Measurements from ENCODE around the gene BCL11A. TPM values are rescaled to one million over a fixed set of nuclear protein-coding genes. Genes with fewer than 3 reads are reported as not detected.

BCL11A gene
- total RNA-seq, 4 donors from 2014 or later = 0.22 TPM; not detected in 3

GRCh38 chr2:60548311-60548710 lies 5.1 kb downstream of the BCL11A start:
- no peak overlapping the region for H3K4me3 ChIP-seq
- peaks cover 0 to 46% (median 32%) of the 10 kb centered on the region in 4 donors for H3K4me1 ChIP-seq
- TF ChIP-seq POLR2A (IDR thresholded peaks at IDR 0.05) (no peak), EP300 (IDR thresholded peaks at IDR 0.05) (no peak), CTCF (IDR thresholded peaks at IDR 0.05) (no peak)
- no peaks in the 10 kb centered on the region for H3K36me3 ChIP-seq
- H3K27ac ChIP-seq = peak overlapping the region in 1 of 4 donors; percentile 69
- no peak for DNase-seq (ENCODE audit: low spot score in 2 of 2)
- 74 to 75% methylated on average over 4 of the region's 4 CpGs for WGBS, 2 donors
- no peaks in the 10 kb centered on the region for H3K9me3 ChIP-seq
- H3K27me3 ChIP-seq = peaks cover 3 to 98% of the 10 kb centered on the region in 2 donors

GRCh38 chr2:60547841-60548240 lies 5.6 kb downstream of the BCL11A start:
- H3K27me3 ChIP-seq = peaks cover 0 to 98% of the 10 kb centered on the region in 2 donors

GRCh38 chr2:60546756-60547420 lies 6.6 kb downstream of the BCL11A start:
- no peak for DNase-seq (ENCODE audit: low spot score in 2 of 2)
- no peaks in the 10 kb centered on the region for H3K9me3 ChIP-seq
- H3K36me3 ChIP-seq = no peaks in the 10 kb centered on the region
- peak overlapping the region in 1 of 4 donors; percentile 23 for H3K27ac ChIP-seq
- TF ChIP-seq EP300 (IDR thresholded peaks at IDR 0.05) (no peak), CTCF (IDR thresholded peaks at IDR 0.05) (no peak), POLR2A (IDR thresholded peaks at IDR 0.05) (no peak)
- H3K27me3 ChIP-seq = peaks cover 0 to 98% of the 10 kb centered on the region in 2 donors
- peaks cover 0 to 32% (median 19%) of the 10 kb centered on the region in 4 donors for H3K4me1 ChIP-seq
- no peak overlapping the region for H3K4me3 ChIP-seq
- 81 to 84% methylated on average over 6 of the region's 6 CpGs for WGBS, 2 donors

More at GRCh38 chr2:60547841-60548240, 5.6 kb downstream of the BCL11A start:
- DNase-seq (ENCODE audit: low spot score in 2 of 2) = no peak
- TF ChIP-seq CTCF (IDR thresholded peaks at IDR 0.05) (no peak), EP300 (IDR thresholded peaks at IDR 0.05) (no peak), POLR2A (IDR thresholded peaks at IDR 0.05) (no peak)
- H3K36me3 ChIP-seq = no peaks in the 10 kb centered on the region
- H3K4me3 ChIP-seq = no peak overlapping the region
- H3K4me1 ChIP-seq = peaks cover 0 to 41% (median 29%) of the 10 kb centered on the region in 4 donors
- H3K27ac ChIP-seq = peak overlapping the region in 1 of 4 donors; percentile 69
- H3K9me3 ChIP-seq = no peaks in the 10 kb centered on the region

DNA sequence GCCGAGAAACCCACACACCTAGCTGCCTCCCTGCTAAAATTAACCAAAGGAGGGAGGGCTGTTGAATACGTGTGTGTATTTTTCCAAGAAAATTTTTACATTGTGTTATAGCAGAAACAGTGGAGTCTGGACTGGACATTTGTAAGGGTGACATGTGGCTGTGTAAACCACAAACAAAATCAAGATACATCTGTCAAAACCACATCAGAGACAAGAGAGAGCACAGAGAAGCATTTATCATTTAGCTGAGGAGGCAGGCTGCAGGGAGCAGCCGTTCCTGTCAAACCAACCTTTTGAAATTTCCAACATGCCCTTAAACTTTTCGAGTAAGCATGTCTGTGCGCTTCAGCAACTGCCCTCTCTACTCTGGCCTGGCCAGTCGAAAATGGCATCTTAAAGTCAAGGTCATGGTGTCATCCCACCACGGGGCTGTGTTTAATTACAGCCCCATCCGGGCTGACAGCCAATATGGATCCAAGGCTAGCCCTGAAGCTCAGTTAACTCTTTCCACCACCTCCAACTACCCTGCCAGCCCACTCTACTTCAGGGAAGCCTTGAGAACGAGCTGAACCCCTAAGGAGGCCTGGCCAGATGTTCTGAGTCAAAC lies 8.4 kb downstream of the BCL11A start:
- DNase-seq (ENCODE audit: low spot score in 2 of 2) = no peak
- Histone ChIP-seq H3K4me3 (no peak overlapping the region), H3K27me3 (peaks cover 0 to 99% of the 10 kb centered on the region in 2 donors), H3K27ac (no peak overlapping the region), H3K36me3 (no peaks in the 10 kb centered on the region), H3K4me1 (peaks cover 0 to 13% (median 8%) of the 10 kb centered on the region in 4 donors), H3K9me3 (no peaks in the 10 kb centered on the region)
- 56 to 58% methylated on average over 9 of the region's 9 CpGs for WGBS, 2 donors
- TF ChIP-seq EP300 (IDR thresholded peaks at IDR 0.05) (no peak), CTCF (IDR thresholded peaks at IDR 0.05) (no peak), POLR2A (IDR thresholded peaks at IDR 0.05) (no peak)

DNA sequence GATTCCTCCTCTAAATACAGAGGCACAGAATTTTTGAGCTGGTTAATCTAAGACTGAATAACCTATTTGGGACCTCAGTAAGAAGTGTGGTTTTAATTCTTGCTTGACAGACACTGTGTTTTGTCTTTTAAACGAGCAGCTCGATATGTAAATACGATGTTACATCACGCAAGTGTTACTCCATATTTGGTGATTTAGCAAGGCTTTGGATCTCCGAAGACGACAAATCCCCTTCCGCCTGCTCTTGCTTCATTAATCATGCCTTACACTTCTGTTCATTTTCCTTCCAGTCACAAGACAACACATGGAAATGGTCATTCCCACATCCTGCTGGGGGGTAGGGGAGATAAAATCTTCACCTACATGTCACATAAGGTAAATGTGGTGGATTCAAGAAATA lies 9.4 kb downstream of the BCL11A start:
- WGBS, 2 donors = 84 to 91% methylated on average over 7 of the region's 7 CpGs
- H3K4me1 ChIP-seq = peaks cover 0 to 3% (median under 1%) of the 10 kb centered on the region in 4 donors

More for the DNA sequence above, 9.4 kb downstream of the BCL11A start:
- Histone ChIP-seq H3K4me3 (no peak overlapping the region), H3K9me3 (no peaks in the 10 kb centered on the region), H3K27me3 (peaks cover 0 to 98% of the 10 kb centered on the region in 2 donors), H3K27ac (no peak overlapping the region), H3K36me3 (no peaks in the 10 kb centered on the region)
- no peak for TF ChIP-seq CTCF (IDR thresholded peaks at IDR 0.05)
- no peak for TF ChIP-seq EP300 (IDR thresholded peaks at IDR 0.05)
- TF ChIP-seq POLR2A (IDR thresholded peaks at IDR 0.05) = no peak
- DNase-seq (ENCODE audit: low spot score in 2 of 2) = no peak
